ENCODE data around the gene CD27. TPM values are rescaled to one million over a fixed set of nuclear protein-coding genes. Genes with fewer than 3 reads are reported as not detected.

Gene CD27
- total and polyA plus RNA-seq, 2 of the 13 experiments (the other 11 are each of a cell fraction or from before 2014, with no cell fraction given), result 0.12 TPM; not detected in 1

DNA sequence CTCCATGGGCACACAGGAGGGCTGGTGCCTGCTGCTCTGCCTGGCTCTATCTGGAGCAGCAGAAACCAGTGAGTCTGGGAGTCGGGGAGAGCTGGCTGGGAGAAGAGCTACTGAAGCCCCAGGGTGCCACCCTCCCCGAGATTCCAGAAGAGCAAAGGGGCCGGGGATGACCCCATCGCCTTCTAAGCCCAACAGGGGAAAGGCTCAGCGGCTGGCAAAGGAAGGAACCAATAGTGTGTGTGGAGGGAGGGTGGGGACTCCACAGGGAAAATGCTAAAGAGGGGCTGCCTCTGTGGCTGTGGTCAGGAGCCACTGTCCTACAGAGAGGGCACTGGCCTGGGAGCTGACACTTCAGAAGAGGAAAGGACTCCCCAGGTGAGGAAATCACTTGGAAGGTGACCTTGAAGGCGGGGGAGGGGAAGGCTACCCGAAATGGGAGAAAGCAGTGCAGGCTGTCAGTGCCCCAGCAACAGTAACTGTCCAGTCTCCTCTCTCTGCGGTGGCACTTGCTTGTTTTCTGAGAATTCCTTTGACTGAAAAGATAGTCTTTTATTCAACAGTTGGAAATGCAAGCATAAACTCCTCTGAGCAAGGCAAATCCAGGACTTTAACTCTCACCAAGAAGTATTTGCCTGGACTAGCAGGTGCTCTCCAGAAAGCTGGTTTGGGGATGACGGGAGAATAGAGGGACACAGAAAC is 7.6 kb downstream of the CD27 start (continued):
- TF ChIP-seq, protein P1, sequence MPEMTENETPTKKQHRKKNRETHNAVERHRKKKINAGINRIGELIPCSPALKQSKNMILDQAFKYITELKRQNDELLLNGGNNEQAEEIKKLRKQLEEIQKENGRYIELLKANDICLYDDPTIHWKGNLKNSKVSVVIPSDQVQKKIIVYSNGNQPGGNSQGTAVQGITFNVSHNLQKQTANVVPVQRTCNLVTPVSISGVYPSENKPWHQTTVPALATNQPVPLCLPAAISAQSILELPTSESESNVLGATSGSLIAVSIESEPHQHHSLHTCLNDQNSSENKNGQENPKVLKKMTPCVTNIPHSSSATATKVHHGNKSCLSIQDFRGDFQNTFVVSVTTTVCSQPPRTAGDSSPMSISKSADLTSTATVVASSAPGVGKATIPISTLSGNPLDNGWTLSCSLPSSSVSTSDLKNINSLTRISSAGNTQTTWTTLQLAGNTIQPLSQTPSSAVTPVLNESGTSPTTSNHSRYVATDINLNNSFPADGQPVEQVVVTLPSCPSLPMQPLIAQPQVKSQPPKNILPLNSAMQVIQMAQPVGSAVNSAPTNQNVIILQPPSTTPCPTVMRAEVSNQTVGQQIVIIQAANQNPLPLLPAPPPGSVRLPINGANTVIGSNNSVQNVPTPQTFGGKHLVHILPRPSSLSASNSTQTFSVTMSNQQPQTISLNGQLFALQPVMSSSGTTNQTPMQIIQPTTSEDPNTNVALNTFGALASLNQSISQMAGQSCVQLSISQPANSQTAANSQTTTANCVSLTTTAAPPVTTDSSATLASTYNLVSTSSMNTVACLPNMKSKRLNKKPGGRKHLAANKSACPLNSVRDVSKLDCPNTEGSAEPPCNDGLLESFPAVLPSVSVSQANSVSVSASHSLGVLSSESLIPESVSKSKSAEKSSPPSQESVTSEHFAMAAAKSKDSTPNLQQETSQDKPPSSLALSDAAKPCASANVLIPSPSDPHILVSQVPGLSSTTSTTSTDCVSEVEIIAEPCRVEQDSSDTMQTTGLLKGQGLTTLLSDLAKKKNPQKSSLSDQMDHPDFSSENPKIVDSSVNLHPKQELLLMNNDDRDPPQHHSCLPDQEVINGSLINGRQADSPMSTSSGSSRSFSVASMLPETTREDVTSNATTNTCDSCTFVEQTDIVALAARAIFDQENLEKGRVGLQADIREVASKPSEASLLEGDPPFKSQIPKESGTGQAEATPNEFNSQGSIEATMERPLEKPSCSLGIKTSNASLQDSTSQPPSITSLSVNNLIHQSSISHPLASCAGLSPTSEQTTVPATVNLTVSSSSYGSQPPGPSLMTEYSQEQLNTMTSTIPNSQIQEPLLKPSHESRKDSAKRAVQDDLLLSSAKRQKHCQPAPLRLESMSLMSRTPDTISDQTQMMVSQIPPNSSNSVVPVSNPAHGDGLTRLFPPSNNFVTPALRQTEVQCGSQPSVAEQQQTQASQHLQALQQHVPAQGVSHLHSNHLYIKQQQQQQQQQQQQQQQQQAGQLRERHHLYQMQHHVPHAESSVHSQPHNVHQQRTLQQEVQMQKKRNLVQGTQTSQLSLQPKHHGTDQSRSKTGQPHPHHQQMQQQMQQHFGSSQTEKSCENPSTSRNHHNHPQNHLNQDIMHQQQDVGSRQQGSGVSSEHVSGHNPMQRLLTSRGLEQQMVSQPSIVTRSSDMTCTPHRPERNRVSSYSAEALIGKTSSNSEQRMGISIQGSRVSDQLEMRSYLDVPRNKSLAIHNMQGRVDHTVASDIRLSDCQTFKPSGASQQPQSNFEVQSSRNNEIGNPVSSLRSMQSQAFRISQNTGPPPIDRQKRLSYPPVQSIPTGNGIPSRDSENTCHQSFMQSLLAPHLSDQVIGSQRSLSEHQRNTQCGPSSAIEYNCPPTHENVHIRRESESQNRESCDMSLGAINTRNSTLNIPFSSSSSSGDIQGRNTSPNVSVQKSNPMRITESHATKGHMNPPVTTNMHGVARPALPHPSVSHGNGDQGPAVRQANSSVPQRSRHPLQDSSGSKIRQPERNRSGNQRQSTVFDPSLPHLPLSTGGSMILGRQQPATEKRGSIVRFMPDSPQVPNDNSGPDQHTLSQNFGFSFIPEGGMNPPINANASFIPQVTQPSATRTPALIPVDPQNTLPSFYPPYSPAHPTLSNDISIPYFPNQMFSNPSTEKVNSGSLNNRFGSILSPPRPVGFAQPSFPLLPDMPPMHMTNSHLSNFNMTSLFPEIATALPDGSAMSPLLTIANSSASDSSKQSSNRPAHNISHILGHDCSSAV (CRISPR knock-in tag; IDR thresholded peaks at IDR 0.05; ENCODE audit: borderline replicate concordance), result no peak
- TF ChIP-seq, protein P2, sequence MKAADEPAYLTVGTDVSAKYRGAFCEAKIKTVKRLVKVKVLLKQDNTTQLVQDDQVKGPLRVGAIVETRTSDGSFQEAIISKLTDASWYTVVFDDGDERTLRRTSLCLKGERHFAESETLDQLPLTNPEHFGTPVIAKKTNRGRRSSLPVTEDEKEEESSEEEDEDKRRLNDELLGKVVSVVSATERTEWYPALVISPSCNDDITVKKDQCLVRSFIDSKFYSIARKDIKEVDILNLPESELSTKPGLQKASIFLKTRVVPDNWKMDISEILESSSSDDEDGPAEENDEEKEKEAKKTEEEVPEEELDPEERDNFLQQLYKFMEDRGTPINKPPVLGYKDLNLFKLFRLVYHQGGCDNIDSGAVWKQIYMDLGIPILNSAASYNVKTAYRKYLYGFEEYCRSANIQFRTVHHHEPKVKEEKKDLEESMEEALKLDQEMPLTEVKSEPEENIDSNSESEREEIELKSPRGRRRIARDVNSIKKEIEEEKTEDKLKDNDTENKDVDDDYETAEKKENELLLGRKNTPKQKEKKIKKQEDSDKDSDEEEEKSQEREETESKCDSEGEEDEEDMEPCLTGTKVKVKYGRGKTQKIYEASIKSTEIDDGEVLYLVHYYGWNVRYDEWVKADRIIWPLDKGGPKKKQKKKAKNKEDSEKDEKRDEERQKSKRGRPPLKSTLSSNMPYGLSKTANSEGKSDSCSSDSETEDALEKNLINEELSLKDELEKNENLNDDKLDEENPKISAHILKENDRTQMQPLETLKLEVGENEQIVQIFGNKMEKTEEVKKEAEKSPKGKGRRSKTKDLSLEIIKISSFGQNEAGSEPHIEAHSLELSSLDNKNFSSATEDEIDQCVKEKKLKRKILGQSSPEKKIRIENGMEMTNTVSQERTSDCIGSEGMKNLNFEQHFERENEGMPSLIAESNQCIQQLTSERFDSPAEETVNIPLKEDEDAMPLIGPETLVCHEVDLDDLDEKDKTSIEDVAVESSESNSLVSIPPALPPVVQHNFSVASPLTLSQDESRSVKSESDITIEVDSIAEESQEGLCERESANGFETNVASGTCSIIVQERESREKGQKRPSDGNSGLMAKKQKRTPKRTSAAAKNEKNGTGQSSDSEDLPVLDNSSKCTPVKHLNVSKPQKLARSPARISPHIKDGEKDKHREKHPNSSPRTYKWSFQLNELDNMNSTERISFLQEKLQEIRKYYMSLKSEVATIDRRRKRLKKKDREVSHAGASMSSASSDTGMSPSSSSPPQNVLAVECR (CRISPR knock-in tag; IDR thresholded peaks at IDR 0.05; ENCODE audit: borderline replicate concordance), result no peak
- TF ChIP-seq TOPORS (CRISPR knock-in tag; IDR thresholded peaks at IDR 0.05) (0 out of 2 replicates have a peak, but pooled peaks have one; percentile 28), ZNF678 (CRISPR knock-in tag; IDR thresholded peaks at IDR 0.05) (no peak), SPEN (CRISPR knock-in tag; IDR thresholded peaks at IDR 0.05; ENCODE audit: low read depth) (no peak), FOSL2 (CRISPR knock-in tag; IDR thresholded peaks at IDR 0.05) (no peak), ZSCAN21 (CRISPR knock-in tag; IDR thresholded peaks at IDR 0.05; ENCODE audit: borderline replicate concordance) (no peak), ZNF891 (CRISPR knock-in tag; IDR thresholded peaks at IDR 0.05) (no peak), ZFP90 (CRISPR knock-in tag; IDR thresholded peaks at IDR 0.05; ENCODE audit: borderline replicate concordance) (no peak), ARID2 (CRISPR knock-in tag; IDR thresholded peaks at IDR 0.05; ENCODE audit: borderline replicate concordance) (no peak), ZNF3 (CRISPR knock-in tag; IDR thresholded peaks at IDR 0.05) (no peak)
- TF ChIP-seq, protein P3, sequence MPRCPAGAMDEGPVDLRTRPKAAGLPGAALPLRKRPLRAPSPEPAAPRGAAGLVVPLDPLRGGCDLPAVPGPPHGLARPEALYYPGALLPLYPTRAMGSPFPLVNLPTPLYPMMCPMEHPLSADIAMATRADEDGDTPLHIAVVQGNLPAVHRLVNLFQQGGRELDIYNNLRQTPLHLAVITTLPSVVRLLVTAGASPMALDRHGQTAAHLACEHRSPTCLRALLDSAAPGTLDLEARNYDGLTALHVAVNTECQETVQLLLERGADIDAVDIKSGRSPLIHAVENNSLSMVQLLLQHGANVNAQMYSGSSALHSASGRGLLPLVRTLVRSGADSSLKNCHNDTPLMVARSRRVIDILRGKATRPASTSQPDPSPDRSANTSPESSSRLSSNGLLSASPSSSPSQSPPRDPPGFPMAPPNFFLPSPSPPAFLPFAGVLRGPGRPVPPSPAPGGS (CRISPR knock-in tag; IDR thresholded peaks at IDR 0.05), result 0 out of 2 replicates have a peak, but pooled peaks have one; percentile 24
- TF ChIP-seq, protein P4, sequence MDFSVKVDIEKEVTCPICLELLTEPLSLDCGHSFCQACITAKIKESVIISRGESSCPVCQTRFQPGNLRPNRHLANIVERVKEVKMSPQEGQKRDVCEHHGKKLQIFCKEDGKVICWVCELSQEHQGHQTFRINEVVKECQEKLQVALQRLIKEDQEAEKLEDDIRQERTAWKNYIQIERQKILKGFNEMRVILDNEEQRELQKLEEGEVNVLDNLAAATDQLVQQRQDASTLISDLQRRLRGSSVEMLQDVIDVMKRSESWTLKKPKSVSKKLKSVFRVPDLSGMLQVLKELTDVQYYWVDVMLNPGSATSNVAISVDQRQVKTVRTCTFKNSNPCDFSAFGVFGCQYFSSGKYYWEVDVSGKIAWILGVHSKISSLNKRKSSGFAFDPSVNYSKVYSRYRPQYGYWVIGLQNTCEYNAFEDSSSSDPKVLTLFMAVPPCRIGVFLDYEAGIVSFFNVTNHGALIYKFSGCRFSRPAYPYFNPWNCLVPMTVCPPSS (IDR thresholded peaks at IDR 0.05), result no peak
